NCI-H748 (cell line): Measurements from ENCODE around the gene ITPRIPL2.

ENCODE experiments used
- DNase-seq: peaks from one replicate; lab custom pipeline; 2025; ENCODE audit not compliant: unreplicated experiment; lab: John Stamatoyannopoulos, UW

ITPRIPL2 gene

DNA sequence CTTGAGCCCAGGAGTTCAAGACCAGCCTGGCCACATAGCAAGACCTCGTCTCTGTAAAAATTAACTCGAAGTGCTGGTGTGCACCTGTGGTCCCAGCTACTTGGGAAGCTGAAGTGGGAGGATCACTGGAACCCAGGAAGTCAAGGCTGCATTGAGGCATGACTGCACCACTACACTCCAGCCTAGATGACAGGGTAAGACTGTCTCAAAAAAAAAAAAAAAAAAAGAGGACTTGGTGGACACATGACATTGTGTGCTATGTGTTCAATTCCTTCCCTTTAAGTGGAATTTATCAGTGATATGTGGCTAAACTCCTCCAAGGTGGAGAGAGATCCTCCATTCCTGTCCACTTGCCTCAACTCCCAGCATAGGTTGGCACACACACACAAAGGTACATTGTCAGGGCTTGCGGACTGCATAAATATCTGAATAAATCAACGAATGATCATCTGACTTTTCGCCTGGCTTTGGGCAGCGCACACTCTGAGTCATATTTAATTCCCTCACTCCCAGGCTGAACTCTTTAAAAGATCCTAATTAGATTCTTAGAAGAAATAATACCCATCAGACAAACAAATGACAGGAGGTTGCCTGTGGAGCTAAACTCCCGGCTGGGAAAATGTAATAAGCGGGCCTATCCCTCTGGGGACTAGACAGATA is 29.3 kb downstream of the ITPRIPL2 start:
- DNase-seq = no peak

- no peak for DNase-seq
These were observed 29.8 kb downstream of the ITPRIPL2 start for GRCh38 chr16:19143599-19143956.

GRCh38 chr16:19145010-19145409 is 31.2 kb downstream of the ITPRIPL2 start:
- DNase-seq = no peak

DNA sequence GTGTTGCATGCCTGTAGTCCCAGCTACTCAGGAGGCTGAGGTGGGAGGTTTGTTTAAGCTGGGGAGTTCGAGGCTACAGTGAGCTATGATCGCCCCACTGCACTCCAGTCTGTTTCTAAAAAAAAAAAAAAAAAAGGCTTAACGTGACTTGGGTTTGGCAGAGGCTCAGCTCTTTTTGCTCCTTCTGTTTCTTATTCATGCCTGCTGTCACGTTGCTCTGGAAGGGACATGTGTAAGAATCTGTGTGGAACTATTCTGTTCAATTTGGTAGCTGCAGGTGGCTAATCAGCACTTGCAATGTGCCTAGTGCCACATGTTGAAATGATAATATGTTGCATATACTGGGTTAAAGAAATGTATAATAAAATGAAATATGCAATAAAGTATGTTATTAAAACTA is 33.4 kb downstream of the ITPRIPL2 start:
- DNase-seq = no peak

DNA sequence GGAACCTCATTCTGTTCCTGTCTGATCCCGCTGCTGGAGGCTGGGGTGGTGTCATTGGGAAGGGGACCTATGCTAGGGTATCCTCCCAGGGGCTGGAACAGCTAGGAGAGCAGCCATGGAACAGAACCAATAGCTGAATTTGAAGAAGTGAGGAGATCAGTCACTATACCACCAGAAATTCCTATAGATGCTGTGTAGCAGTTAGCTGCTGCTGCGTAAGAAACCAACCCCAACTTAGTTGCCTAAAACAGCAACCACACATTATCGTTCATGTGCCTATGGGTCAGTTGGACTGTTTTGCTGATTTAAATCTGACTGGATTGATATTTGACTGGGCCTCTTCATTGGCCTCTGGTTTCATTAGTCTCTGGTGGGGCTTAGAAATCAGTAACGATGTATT is 33.9 kb downstream of the ITPRIPL2 start:
- no peak for DNase-seq

DNA sequence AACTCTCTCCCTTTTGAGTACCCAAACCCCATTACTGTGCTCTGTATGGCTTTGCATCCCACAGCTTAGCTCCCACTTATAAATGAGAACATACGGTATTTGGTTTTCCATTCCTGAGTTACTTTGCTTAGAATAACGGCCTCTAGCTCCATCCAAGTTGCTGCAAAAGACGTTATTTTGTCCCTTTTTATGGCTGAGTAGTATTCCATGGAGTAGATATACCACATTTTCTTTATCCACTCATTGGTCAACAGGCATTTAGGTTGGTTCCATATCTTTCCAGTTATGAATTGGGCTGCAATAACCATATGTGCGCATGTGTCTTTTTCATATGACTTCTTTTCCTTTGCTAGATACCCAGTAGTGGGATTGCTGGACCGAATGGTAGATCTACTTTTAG is 34.4 kb downstream of the ITPRIPL2 start:
- no peak for DNase-seq

DNA sequence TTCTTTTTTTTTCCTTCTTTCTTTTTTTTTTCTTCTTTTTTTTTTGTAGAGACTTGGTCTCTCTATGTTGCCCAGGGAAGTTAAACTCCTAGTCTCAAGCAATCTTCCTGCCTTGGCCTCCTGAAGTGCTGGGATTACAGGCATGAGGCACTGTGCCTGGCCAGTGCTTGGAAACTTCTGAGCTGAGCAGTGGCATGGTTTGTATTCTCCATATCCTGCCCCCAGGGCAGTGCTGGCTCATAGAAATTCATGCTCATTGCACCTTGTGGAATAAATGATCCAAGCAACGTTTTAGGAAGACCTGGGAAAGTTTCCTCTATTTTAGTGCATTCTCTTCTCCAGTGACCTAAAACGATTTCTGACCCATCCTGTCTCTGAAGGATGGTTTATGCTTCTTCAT is 37.5 kb downstream of the ITPRIPL2 start:
- no peak for DNase-seq

GRCh38 chr16:19152042-19152441 is 38.3 kb downstream of the ITPRIPL2 start:
- DNase-seq = no peak

DNA sequence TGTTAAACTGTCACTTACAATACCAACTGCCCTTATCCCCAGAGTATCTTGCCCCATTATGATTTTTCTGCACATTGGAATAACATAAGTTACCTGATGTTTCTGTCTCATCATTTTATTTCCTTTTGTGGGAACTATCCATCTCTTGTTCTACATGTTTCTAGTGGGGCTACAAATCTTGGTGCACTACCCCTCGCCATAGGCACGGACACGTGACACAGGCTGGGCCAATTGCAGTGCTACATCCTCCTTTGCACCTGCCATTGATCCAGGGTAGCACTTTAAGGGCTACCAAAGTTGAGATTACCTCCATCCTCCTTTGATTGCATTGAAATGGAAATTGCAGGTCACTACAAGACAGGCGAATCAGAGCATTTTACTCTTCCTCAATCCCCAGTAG is 40.1 kb downstream of the ITPRIPL2 start:
- peak; percentile 54 for DNase-seq

- no peak for DNase-seq
These were observed 48.3 kb downstream of the ITPRIPL2 start for GRCh38 chr16:19162085-19162484.

GRCh38 chr16:19163215-19163614 is 49.5 kb downstream of the ITPRIPL2 start:
- no peak for DNase-seq

DNA sequence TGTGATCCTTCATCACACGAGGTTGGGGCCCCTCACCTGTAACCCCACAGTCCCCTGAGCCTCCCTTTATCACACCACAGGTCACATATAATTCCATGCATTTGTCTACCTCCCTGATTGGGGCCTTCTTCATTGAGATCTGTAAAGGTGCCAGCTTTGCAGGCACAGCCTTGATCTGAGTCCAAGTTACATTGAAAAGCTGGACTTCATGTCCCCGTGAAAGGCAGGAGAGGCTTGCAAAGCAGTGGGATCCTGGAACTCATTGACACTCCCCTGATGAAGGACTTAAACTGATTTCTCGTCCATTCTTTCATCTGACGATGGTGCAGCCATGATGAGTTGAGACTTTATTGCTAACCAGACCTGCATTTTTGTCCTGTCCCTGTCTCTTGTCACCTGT is 50.5 kb downstream of the ITPRIPL2 start:
- DNase-seq = no peak

DNA sequence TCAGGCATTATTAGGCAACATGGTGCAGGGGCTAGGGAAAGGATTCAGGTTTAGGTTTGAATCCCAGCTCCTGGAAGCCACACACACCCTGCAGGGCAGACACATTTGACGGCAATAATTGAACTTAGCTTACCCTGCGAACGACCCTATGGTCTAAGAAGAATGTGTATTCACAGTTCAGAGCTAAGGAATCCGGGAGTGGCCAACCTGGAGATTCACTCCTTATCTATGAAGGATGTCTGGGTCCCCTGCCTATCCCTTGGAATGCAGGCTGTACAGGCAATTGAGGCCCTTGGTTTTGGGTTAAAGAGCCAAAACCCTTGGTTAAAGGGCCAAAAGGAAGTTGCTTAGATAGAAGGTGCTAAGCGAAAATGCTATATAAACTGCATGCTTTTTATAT is 51.3 kb downstream of the ITPRIPL2 start:
- DNase-seq = no peak

DNA sequence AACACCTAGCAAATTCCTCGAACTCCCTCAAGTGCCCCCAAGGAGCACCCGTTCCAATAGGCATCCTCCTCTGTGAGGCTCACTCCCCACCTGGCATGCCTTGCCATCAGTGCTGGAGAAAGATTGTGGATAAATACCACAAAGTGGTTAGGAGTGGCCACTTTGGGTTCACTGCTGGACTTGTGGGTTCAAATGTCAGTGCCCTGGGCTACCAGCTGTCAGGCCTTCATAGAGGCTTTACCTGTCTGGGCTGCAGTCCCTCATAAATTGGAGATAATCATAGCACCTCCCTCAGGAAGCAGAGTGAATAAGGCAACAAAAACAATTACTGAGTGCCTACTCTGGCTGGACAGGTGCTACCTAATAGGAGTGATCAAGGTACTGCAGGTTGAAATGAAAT is 52.7 kb downstream of the ITPRIPL2 start:
- DNase-seq = peak; percentile 45

GRCh38 chr16:19167710-19168370 is 54.1 kb downstream of the ITPRIPL2 start, which contains the start of gene SYT17:
TSS of gene SYT17 (plus strand) at chr16:19168240. CDS start at chr16:19168647, 407 bp downstream.
- DNase-seq = peak; percentile 82

DNA sequence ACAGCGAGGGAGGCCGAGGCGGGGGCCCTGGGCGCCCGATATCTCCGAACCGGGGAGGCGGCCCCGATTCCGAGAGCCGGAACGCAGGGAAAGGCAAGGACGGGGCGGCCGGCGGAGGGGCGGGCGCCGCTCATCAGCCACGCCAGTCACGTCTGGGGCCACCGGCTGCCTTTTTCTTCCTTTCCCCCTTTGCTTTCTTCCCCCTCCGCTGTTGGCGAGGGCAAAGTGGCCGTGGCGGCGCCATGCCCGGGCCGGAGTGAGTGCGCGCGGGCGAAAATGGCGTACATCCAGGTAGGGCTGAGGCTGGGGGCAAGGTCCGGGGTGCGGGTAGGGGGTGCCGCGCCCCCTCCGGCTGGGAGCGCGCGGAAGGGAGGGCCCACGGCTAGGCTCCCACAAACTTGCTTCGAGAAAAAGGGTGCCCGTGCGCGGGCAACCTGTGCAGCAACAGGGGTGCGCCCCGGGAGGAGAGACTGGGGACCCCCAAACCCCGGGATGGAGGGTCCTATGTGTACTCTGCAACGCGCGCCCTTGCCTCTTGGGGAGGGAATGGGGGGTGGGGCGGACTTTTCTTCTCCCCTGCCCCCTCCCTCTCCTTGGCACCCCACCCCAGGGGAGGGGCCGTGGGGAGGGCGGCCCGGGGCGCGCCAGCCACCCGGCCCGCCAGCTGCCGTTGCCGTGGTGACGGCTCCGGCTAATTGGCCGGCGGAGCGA is 54.8 kb downstream of the ITPRIPL2 start:
- peak; percentile 83 for DNase-seq

DNA sequence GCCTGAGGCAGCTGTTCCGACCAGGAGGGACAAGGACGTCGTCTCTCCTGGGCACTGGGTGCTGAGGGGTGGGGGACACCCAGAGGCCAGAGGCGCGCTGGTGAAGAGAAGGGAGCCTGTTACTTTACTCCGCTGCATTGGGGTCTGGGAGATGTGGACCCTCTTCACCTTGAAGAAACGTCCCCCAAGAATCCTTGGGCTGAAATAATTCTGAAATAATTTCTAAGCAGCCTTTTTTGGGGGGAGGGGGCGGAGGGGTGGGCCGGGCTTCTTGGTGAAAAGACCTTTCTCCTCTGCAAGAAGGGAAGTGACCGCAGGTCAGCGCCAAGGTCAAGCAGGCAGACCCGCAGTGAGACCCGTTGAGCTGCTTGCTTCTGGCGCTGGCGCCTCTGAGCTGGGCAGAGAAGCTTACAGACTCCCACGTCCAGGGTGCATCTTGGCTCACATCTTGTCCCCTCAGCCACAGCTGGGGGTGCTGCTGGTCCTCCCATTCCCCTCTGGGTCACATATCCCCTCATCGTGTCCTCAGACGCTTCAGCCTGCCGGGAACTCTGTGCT is 55.4 kb downstream of the ITPRIPL2 start:
- peak; percentile 32 for DNase-seq

DNA sequence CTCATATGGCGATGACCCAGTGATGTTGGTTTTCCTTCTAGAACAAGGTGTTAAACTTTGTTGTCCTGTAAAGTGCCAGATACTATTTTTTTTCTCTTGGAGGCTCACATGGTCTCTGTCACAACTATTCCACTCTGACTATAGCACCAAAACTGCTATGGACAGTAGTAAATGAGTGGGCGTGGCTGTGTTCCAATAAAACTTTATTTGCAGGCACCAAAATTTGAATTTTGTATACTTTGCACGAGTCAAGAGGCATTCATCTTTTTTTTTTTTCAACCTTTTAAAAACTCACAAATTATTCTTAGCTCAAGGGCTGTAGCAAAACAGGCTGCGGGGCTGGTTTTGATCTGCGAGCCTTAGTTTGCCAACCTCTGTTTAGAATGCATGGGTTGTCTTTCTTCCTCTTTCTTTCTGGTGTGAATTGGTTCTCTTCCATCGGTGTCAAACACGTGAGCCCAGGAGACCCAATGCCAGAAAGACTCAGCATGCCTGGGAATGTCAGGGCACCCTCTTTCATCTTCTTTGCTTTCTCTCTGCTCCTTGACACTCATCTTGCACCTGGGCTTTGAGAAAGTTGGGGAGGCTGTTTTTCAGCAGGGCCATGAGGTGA is 56.4 kb downstream of the ITPRIPL2 start:
- no peak for DNase-seq
